Lower leg skin (tissue), 4 donors: ENCODE data around the gene OXNAD1. TPM values are rescaled to one million over a fixed set of nuclear protein-coding genes. Genes with fewer than 3 reads are reported as not detected.

Experiments used
- DNase-seq, 2 donors: peaks; one replicate each; pipeline ENCODE4 v3.0.0-alpha.2; 2019; ENCODE audit warnings: low spot score in 2 of 2
- H3K4me3 ChIP-seq: fragments of 200-600 bp; sonication (generic); 2 replicates; pipeline ENCODE4 v1.5.1; 2017; ENCODE audit warnings: mild to moderate bottlenecking, low read depth; ENCODE audit not compliant: poor library complexity, severe bottlenecking
- CTCF ChIP-seq, 3 donors: fragments of 450-650 bp; IDR thresholded peaks; one replicate each; pipeline ENCODE4 v1.5.1; 2016; ENCODE audit warnings: antibody characterized with exemption in 3 of 3, mild to moderate bottlenecking in 3 of 3, moderate library complexity in 2 of 3
- POLR2A ChIP-seq, 2 donors: fragments of 450-650 bp; IDR thresholded peaks; one replicate each; pipeline ENCODE4 v1.6.1; 2016 to 2017; ENCODE audit warnings: antibody characterized with exemption in 2 of 2, mild to moderate bottlenecking in 1 of 2, moderate library complexity in 1 of 2
- WGBS, 2 donors: methylation state at CpG; one replicate each; pipeline ENCODE4 v1.1.5; 2018; 5-methylcytosine and 5-hydroxymethylcytosine counted together
- intact Hi-C: fragments of 100-400 bp; cut with DNase I; formaldehyde crosslinking; loops from one replicate; pipeline ENCODE4 v1.15.0; 2023; ENCODE audit warnings: low total_unique reads
- total RNA-seq, 4 donors: library from RNA; depleted of rRNA; stranded (reverse); fragments of >200 nt; gene quantifications; one replicate each; pipeline ENCODE4 v1.1.0, GENCODE V29; 2016

The OXNAD1 gene
- total RNA-seq, 4 donors from 2014 or later = 7.6 to 12.7 (median 10.4) TPM

GRCh38 chr3:16260046-16260445, 5.0 kb upstream of the OXNAD1 start:
- WGBS, 2 donors = 84 to 93% methylated on average over 1 of the region's 1 CpG
- intact Hi-C loops = no loop called here
- no peak overlapping the region for H3K4me3 ChIP-seq
- TF ChIP-seq CTCF (IDR thresholded peaks at IDR 0.05) (no peak), POLR2A (IDR thresholded peaks at IDR 0.05) (no peak)
- no peak for DNase-seq

GRCh38 chr3:16262174-16262573, 2.8 kb upstream of the OXNAD1 start:
- intact Hi-C loops = no loop called here

GRCh38 chr3:16264174-16264707, 771 bp upstream of the OXNAD1 start:
- intact Hi-C loops = no loop called here
- TF ChIP-seq CTCF (IDR thresholded peaks at IDR 0.05) (no peak), POLR2A (IDR thresholded peaks at IDR 0.05) (no peak)
- H3K4me3 ChIP-seq = peak overlapping the region; percentile 87
- 0 to 1% methylated on average over 21 of the region's 21 CpGs for WGBS, 2 donors
- DNase-seq = no peak

More at GRCh38 chr3:16262174-16262573, 2.8 kb upstream of the OXNAD1 start:
- no peak for DNase-seq
- TF ChIP-seq POLR2A (IDR thresholded peaks at IDR 0.05) (no peak), CTCF (IDR thresholded peaks at IDR 0.05) (no peak)
- 87 to 88% methylated on average over 4 of the region's 4 CpGs for WGBS, 2 donors
- no peak overlapping the region for H3K4me3 ChIP-seq

GRCh38 chr3:16265455-16265786, 409 bp downstream of the OXNAD1 start:
- 0% methylated on average over 6 of the region's 6 CpGs for WGBS, 2 donors
- TF ChIP-seq CTCF (IDR thresholded peaks at IDR 0.05) = no peak
- no peak for TF ChIP-seq POLR2A (IDR thresholded peaks at IDR 0.05)

GRCh38 chr3:16266714-16267113, 1.7 kb downstream of the OXNAD1 start:
- DNase-seq = no peak
- TF ChIP-seq CTCF (IDR thresholded peaks at IDR 0.05) (no peak), POLR2A (IDR thresholded peaks at IDR 0.05) (no peak)
- WGBS, 2 donors = 57 to 58% methylated on average over 3 of the region's 3 CpGs
- no peak overlapping the region for H3K4me3 ChIP-seq
- intact Hi-C loops = no loop called here

More at GRCh38 chr3:16265455-16265786, 409 bp downstream of the OXNAD1 start:
- peak overlapping the region; percentile 87 for H3K4me3 ChIP-seq
- DNase-seq = no peak
- intact Hi-C loops = no loop called here

GRCh38 chr3:16270855-16271254, 5.8 kb downstream of the OXNAD1 start:
- no peak overlapping the region for H3K4me3 ChIP-seq
- intact Hi-C loops = no loop called here
- TF ChIP-seq CTCF (IDR thresholded peaks at IDR 0.05) (no peak), POLR2A (IDR thresholded peaks at IDR 0.05) (no peak)
- WGBS, 2 donors = 95 to 97% methylated on average over 10 of the region's 10 CpGs
- DNase-seq = no peak
